Erythroblast (primary cell): ENCODE data around the gene DOCK1.

Experiments
- GATA1 ChIP-seq: IDR thresholded peaks from 2 replicates; pipeline ENCODE4 v1.6.1; 2011; ENCODE audit warnings: low read depth, mild to moderate bottlenecking, control low read depth, low read length, moderate library complexity
- POLR2A ChIP-seq: IDR thresholded peaks from 2 replicates; pipeline ENCODE4 v1.6.1; 2011; ENCODE audit warnings: mild to moderate bottlenecking, low read length

- TF ChIP-seq POLR2A (no peak), GATA1 (no peak)
Measured at GRCh38 chr10:127154831-127155620, 249.8 kb downstream of the DOCK1 start.
